HG03469 (cell line): ENCODE results near the gene GJB2.

ENCODE experiments used
- ATAC-seq: cut with Tn5 transposase; IDR thresholded peaks from one replicate; pipeline ENCODE4 v1.9.1; 2021; ENCODE audit warnings: mild to moderate bottlenecking, moderate library complexity, moderate number of reproducible peaks; ENCODE audit not compliant: unreplicated experiment

Gene GJB2

DNA sequence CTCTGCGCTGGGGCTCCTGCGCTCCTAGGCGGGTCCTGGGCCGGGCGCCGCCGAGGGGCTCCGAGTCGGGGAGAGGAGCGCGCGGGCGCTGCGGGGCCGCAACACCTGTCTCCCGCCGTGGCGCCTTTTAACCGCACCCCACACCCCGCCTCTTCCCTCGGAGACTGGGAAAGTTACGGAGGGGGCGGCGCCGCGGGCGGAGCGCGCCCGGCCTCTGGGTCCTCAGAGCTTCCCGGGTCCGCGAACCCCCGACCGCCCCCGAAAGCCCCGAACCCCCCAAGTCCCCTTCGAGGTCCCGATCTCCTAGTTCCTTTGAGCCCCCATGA lies at the start of gene GJB2:
Gene GJB2, minus strand, starts transcription at position 103 of the 326 bp plus-strand sequence. CDS start 3,357 bp downstream, outside the sequence.
- no peak for ATAC-seq

DNA sequence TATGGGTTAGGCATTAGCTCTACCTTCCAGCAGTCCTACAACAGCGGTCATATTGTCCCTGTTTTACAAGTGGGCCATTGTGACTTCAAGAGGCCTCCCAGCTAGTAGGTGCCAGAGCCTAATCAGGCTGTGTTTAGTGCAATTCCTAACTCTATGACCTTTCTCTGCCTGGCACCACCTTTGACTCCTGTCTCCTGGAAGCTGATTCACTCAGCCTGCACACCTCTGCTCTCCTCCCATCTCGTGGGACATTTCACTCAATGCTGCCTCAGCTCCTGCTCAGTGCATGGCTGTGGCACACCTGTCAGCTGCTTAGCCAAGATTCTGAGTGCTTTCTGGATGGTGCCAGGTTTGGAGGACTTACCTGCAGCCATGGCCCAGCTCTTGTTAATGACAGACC lies 48.9 kb upstream of the GJB2 start:
- ATAC-seq, result no peak

DNA sequence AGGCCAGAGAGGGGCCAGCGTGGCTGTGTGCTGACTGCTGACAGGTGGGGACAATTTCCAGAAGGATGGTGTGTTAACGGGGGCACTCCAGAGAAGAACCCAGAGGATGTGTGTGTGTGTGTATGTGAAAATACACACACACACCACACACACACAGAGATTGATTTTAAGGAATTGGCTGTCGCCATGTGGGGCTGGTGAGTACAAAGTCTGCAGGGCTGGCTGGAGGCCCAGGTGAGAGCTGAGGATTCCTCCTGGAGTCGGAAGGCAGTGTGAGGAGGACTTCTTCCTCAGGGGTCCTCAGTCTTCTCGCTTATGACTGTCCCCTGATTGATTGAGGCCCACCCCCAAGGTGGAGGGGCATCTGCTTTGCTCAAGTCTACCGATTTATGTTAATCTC lies 47.0 kb upstream of the GJB2 start:
- no peak for ATAC-seq

DNA sequence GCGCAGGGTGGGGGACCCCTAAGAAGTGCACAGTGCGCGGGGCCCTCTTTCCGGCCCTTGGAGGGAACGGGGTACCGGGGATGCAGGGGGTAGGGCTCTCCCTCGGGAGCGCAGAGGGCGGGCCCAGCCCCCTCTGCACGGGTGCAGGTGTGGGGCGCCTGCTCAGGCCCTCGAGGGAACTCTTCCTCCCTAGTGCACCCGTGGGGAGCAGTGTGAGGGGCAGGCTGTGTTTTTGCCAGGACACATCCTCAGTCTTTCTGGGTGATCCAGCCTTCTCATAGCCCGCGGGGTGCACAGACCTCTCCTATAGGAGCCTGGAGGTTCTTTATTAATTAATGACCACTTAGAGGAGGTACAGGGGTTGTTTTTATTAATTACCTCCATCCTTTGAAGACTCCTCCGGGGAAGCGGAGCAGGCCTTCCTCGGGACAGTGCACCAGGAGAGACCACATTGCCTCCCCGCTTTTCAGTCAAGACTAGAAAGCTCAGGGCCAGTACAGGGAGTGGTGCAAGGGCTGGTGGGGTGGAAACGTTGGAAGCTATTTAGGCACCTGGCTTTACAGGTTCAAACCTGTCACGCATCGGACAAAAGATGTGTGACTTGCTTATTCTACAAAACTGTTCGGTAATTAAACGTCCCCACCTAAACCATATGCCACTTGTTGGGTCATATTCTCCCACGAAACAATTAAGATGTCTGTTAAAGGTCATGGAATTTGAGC lies 40.0 kb upstream of the GJB2 start:
- ATAC-seq, result no peak

DNA sequence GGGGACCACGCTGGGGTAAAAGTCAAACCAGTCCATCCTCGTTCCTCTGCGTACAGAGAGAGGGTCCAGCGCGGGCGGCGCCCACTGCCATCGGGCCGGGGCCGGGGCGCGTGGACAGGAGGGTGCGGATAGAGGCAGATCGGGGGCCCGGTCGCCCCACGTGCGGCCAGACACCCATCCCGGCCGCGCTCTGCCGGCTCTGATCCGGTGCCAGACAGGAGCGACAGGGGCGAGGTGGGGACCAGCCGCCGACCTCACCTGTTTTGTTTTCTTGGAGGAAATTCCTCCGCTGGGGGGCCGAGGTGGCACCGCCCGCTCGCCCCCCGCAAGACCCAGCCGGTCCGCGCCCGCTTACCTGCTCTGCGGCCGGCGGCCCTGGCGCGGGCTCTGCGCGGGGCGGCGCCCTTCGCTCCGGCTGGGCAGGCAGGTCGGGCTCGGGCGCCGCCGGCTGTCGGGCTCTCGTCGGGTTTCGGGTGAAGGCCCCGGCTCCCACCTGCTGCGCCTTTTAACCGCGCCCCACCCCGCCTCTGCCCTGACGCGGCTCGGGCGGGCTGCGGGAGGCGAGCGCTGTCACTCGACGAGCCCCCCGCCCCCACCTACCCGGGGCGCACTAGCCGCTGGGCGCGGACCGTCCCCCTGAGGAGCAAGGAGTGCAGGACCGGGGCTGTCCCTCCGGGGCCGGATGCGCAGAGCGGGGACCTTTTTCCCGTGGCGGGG lies 39.3 kb upstream of the GJB2 start, which contains the start of gene GJB6:
Gene GJB6, minus strand, starts transcription at position 481 of the 717 bp plus-strand sequence. CDS start 8,839 bp downstream, outside the sequence.
- ATAC-seq, result no peak

DNA sequence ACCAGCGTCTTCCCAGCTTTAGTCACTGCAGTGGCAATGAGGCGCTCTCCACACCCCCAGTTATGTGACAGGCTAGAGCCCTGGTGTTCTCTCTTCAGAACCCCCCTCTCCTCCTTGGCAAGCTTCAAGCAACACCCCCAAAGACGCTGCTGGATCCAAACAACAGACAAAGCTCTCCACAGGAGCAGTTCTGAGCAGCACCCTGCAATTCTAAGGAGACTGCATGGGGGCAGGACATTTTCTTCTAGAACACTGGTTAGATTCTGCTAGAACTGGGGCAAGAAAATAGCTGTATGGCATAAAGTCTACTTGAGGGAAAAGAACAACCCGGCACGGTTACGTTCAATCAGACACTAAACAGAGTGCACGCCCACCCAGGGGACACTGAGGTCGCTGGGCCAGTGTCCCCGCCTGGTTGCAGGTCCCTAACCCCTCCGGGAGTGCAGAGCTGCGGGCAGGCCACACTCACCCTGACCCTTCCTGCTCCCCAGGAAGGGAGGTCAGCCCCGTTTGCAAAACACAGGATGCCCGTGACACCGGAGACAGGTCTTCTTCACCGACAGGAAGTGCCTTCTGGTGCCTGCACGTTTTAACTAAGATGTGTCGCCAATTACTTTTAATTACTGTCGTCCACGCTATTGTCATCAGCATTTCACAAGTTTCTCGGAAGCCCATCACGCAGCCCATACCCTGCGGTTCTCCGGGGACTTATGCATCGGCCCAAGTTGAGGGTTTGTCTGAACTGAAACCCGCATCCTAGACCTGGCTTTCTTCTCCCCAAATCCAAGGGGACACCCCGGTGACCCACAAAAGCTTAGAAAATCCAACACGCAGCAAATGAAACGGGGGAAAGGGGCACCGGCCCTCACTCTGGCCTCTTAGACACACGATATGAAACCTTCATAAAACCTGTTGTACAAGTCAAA lies 38.4 kb upstream of the GJB2 start:
- no peak for ATAC-seq

DNA sequence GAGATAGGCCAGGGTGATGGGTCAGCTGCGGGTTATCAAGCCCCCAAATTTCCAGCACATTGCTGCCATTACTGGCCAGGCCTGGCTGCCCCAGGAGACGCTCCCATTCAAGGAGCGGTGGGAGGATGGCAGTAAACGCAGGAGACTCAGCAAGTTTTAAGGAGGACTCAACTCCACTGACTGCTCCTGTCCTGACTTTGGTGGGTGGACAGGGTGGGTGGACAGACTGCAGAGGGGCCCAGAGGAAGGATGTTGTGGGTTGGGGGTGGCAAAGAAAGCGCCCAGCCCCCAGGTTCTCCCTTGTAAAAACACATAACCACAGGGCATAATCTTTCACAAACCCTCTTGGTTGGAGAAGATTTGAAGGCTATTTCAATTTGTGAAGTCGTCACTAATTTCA lies 35.0 kb upstream of the GJB2 start:
- ATAC-seq, result no peak

DNA sequence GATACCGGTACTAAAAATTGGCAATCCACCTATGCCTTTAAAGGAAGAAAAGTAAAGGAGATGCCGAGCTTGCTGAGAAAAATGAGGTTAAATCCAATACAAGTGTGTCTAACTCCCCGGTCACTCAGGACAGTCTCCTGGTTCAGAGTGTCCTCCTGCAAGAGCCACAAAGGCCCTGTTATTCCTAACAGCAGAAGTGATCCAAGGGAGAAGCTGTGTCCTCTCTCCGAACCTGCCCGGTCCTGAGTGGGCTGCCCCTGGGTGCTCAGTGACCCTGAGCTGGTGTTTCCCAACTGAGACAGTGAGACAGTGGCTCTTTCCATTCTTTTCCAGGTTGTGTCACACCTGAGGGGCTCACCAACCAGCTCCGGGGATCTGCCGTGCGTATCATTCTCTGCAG lies 34.5 kb upstream of the GJB2 start:
- ATAC-seq, result no peak

DNA sequence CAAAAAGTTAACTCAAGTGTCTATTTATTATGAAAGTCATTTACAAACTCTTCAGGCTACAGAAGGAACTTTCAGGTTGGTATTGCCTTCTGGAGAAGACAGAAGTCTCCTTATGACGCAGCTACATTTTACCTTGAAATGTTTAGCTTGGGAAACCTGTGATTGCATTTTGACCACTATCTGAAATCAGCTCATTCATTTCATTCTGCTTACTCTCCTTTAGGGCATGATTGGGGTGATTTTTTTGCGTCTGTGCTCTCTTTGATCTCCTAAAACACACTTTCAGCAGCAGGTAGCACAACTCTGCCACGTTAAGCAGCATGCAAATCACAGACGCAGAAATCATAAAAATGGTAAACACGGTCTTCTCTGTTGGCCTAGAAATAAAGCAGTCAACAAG lies 29.8 kb upstream of the GJB2 start:
- ATAC-seq, result no peak

DNA sequence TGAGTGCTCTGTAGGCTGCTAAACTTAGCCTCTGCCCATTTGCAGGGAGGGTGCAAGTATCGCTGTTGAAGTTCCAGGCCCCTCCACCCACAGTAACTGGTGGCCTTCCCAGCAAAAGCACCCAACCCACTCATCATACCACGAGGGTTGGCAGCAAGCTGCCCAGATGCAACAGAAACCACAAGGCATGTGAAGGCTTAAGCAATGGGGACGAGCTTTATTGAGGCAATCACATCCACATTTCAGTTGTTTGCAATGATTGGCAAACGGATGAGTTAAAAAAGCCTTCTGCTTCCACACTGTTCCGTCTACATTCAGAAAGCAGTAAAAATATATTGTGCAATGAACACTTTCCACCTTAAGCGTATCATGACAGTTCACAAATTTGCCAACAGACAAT lies 29.0 kb upstream of the GJB2 start:
- no peak for ATAC-seq

DNA sequence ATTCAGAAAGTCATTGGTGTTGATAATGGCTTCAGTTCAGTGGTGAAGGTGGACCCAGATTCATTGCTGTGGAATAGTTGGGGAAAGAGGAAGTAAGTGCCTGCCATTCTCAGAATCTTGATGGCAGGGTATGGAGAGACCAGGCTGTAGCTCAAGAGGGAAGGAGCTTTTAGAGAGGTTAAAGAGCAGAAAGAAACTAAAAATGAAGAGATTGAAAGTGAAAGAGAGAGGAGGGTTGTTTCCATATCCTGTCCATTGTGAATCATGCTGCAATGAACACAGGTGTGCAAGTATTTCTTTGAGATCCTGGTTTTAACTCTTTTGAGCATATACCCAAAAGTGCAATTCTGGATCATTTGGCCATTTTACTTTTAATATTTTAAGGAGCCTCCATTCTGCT lies 26.8 kb upstream of the GJB2 start:
- ATAC-seq, result no peak

DNA sequence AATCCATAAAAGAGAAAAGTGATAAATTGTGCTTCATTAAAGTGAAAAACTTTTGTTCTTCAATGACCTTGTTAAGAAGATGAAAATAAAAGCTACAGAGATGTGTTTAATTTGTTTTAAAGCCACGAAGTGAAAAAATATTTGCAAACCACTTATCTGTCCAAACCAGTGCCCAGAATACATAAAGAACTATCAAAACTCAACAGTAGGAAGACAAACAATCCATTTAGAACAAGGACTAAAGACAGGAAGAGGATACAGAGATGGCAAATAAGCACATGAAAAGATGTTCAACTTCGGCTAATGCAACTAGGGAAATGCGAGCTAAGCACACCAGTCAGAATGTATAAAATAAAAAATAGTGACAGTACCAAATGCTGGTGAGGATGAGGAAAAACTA lies 24.4 kb upstream of the GJB2 start:
- no peak for ATAC-seq

DNA sequence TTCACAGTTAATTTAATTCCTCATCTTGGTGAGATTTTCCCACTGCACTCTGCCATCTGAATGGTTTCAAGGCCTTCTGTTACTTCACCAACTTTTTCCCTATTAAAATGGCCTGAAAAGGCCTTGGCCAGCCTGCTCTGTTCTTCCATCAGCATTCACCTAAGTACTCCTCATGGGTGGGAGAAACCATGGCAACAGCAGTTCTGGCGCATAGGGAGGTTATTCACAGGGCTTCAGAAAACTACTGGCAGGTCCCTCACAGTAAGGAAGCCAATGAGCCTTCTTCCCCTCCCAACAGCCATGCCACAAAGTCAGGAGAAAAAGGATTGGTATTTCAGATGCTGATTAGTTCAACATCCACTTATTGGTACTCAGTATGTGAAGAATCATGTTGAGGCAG lies 17.2 kb upstream of the GJB2 start:
- ATAC-seq, result no peak

DNA sequence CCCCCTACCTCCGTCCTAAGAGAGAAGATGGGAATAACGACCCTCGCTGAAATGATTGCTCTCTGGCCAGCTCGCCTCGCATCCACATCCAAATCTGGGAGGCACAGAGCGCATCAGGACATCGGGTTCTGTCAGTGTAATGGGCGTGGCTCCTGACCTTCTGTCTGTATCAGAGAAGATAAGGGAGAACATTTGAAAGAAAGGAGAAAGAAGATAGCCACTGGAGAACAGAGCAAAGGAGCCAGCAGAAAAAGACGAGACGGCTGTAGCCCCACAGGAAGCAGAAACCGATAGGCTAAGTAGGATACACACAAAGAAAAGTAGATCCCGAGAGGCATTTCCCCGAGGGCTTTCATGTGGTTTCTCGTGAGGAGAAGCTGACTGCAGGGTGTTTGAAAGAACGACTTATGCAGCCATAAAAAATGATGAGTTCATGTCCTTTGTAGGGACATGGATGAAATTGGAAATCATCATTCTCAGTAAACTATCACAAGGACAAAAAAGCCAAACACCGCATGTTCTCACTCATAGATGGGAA lies 14.0 kb upstream of the GJB2 start:
- ATAC-seq, result no peak

DNA sequence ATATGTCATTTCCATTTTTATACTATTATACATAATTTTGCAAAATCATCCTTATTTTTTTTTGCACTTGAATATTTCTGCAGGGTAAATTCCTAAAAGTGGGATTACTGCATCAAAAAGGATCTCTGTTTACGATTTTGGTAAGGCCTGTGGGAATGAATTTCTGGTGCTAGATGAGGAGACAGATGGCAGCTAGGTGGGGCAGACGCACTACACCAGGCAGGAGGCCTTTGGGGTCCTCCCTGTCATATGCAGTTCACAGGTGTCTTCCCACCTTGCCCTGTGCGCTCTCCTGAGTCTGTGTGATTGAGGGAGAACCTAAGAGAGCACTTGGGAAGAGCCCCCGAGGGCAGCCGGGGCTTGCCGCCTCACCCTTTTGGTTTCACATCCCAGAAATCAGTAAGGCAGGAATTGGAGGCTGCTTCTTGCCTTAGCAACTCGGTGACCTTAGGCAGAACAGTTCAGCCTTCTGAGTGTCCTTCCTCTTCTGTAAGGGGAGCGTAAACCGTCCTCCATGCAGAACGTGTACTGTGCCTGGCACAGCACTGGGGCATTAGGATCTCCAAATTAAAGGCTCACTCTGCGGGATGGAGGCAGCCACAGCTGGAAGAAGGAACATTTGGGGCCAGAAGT lies 13.4 kb upstream of the GJB2 start:
- no peak for ATAC-seq

DNA sequence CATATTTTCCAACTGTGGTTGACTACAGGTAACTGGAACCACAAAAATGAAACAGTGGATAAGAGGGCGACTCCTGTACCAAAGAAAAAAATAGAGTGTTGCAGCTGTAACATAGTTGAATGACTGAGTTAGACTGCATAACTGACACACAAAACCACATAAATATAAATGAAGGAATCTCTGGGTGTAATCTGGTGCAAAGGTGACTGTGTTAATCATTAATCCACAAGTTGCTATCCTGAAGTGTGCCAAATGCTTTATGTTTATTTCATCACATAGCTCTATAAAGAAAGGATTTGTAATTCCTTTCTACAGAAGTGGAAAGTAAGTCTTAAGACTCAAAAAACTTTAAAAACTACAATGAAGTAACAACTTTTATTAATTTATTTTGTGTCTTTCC lies 6.0 kb upstream of the GJB2 start:
- ATAC-seq, result no peak

DNA sequence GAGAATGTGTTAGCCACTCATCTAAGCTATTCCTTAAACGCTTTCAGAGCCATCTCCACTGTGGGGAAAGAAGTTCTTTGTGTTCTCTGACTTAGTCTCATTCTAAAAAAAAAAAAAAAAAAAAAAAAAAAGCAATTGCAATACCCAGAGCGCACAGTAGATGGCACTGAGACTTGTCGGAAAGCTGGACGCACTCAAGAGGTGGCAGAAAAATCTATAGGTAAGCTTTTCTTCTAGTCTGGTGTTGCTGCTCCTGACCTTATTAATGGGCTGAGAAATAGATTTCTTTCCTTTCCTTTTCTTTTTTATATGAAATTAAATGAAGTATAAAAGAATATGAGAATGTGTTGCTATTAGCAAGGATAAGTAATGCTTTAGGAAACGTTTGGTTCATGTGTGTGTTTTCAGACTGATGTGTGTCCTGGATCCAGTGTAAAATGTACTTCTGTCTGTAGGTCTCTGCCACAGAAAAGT lies 4.7 kb upstream of the GJB2 start:
- ATAC-seq, result no peak

DNA sequence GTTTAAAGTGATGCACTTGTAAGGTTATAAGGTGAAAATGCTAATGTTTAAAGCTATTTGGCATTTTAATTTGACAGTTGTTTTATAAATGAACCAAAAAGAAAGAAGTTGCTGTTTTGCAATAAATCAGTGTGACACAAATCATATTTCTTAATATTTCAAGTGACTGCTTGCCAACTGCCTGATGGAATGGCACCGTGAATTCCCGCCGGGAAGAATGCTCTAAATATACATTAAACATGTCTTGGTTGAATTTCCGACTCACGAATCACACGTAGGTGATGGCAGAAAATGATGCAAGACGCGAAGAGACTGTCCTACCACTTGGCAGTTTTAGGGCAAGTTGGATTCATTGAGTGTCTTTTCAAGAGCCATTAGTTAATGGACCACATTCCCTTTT lies 3.1 kb upstream of the GJB2 start:
- ATAC-seq, result no peak

DNA sequence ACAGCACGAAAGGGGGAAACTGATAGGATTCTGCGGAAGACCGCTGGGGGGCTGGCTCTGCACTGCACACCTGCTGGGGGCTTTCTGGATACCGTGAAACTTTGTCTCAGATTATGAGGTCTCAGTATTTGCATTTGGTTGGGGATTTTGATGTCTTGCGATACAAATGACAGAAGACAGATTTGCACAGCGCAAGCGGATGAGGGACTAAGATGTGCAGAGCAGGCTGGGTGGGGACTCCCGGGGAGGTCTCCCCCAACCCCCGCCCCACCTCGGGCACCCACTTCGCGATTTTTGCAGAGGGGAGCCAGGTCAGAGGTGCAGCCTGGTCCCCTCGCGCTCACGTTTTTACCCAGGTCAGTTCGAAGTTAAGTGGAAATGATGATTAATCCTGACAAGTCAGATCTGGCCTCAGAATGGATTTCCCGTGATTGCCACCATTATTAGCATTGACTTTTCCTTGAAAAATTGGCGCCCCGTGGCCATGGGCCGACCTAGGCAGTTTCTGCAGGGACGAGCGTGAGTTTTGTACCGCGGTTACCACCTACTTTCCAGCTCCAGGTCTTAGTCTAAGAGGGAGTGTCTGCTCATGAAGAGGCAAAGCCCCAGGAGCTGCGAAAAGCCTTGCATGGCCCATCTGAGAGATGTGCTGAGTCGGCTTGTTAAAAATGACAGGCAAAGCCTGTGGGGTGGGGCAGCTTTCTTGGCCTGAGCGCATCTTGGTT lies 1.3 kb upstream of the GJB2 start:
- no peak for ATAC-seq
